GM18507 (cell line): ENCODE data around the gene ASCL3.
A peak's percentile ranks its signal among the peaks of the same experiment; 100 is the strongest.
"Not testable (repeated sequence)": the region's sequence is repeated elsewhere in the genome, so short reads cannot be mapped to it uniquely, and the experiment has no call there.

Experiments
- DNase-seq: peaks from one replicate; pipeline ENCODE4 v3.0.0; 2011; ENCODE audit warnings: low read depth; ENCODE audit not compliant: insufficient read length; ENCODE audit errors: extremely low spot score
- FAIRE-seq: peaks from 2 replicates; lab custom pipeline; 2011; peaks lifted over from hg19 to GRCh38; lab: Jason Lieb, UNC

The ASCL3 gene

GRCh38 chr11:8942518-8943066 lies at the start of gene ASCL3:
Gene ASCL3, minus strand, starts transcription at chr11:8943016. Its CDS starts 4,855 bp downstream, at chr11:8938161.
- DNase-seq (no peak), FAIRE-seq (no peak)

- FAIRE-seq, result no peak
- DNase-seq, result no peak
These were observed 46.6 kb upstream of the ASCL3 start for GRCh38 chr11:8989453-8989852.

GRCh38 chr11:8988329-8989234 lies 45.8 kb upstream of the ASCL3 start:
- DNase-seq (no peak), FAIRE-seq (no peak)

- DNase-seq (no peak), FAIRE-seq (no peak)
These were observed 44.6 kb upstream of the ASCL3 start for GRCh38 chr11:8987446-8987845.

- FAIRE-seq, DNase-seq: not testable (repeated sequence)
These were observed 44.0 kb upstream of the ASCL3 start for GRCh38 chr11:8986772-8987171.

GRCh38 chr11:8985462-8985861 lies 42.6 kb upstream of the ASCL3 start:
- DNase-seq, result no peak
- no peak for FAIRE-seq

GRCh38 chr11:8983552-8983951 lies 40.7 kb upstream of the ASCL3 start:
- DNase-seq (no peak), FAIRE-seq (no peak)

- DNase-seq (no peak), FAIRE-seq (no peak)
These were observed 37.7 kb upstream of the ASCL3 start for GRCh38 chr11:8980485-8980884.

GRCh38 chr11:8979365-8979764 lies 36.5 kb upstream of the ASCL3 start:
- DNase-seq, result not testable (repeated sequence)
- FAIRE-seq, result peak; percentile 9

- no peak for FAIRE-seq
- no peak for DNase-seq
These were observed 30.3 kb upstream of the ASCL3 start for GRCh38 chr11:8973121-8973520.

GRCh38 chr11:8971924-8972316 lies 29.1 kb upstream of the ASCL3 start:
- DNase-seq, result no peak
- FAIRE-seq, result no peak

- DNase-seq (no peak), FAIRE-seq (no peak)
These were observed 28.5 kb upstream of the ASCL3 start for GRCh38 chr11:8971196-8971923.

- DNase-seq, result no peak
- no peak for FAIRE-seq
These were observed 24.4 kb upstream of the ASCL3 start for GRCh38 chr11:8967184-8967583.

GRCh38 chr11:8964324-8965320 lies 21.8 kb upstream of the ASCL3 start, which contains the start of gene TMEM9B:
Gene TMEM9B, minus strand, starts transcription at chr11:8964442. Its CDS starts 129 bp downstream, at chr11:8964313.
- peak; percentile 94 for FAIRE-seq

GRCh38 chr11:8963569-8964323 lies 20.9 kb upstream of the ASCL3 start:
- FAIRE-seq, result no peak
- peak; percentile 63 for DNase-seq

More at GRCh38 chr11:8964324-8965320, 21.8 kb upstream of the ASCL3 start, which contains the start of gene TMEM9B:
- peak; percentile 67 for DNase-seq

GRCh38 chr11:8962841-8963240 lies 20.0 kb upstream of the ASCL3 start:
- DNase-seq (no peak), FAIRE-seq (no peak)

GRCh38 chr11:8961401-8961800 lies 18.6 kb upstream of the ASCL3 start:
- DNase-seq (no peak), FAIRE-seq (no peak)

- DNase-seq, result peak; percentile 60
- FAIRE-seq, result peak; percentile 80
These were observed 16.8 kb upstream of the ASCL3 start for GRCh38 chr11:8959546-8960166.
